VCaP (cell line): ENCODE results near the gene IL21R.

Experiments
- H3K27ac ChIP-seq: fragments of 450-650 bp; 2 replicates; pipeline ENCODE4 v1.5.1; 2017
- CTCF ChIP-seq: fragments of 450-650 bp; conservative IDR thresholded peaks from 2 replicates; pipeline ENCODE4 v1.5.1; 2017; ENCODE audit warnings: mild to moderate bottlenecking, moderate library complexity

IL21R gene

DNA sequence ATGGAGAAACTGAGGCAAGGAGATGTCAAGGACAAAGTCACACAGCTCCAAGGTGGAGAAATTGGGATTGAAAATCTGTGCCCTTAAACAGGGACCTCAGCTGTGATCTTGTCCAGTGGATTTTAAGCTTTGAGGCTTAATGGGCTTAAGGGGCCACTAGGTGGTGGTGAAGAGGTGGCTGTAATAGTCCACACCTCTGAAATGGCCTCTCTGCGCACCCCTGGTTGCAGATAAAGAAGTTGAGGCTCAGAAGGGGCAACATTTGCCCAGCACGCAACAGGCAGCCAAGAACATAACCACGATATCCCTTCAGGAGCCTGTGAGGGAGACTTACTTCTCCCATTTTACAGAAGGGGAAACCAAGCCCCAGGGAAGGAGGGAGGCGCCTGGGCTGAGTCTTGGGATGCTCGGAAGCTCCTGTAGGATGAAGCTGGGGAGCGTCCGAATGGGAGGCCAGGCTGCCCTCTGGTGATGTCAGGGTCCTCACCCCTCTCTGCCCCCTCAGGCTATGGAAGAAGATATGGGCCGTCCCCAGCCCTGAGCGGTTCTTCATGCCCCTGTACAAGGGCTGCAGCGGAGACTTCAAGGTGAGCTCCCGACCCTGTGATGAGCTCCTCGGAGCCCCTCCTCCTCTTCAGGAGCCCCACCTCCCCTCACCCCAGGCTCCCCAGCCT, 43.7 kb downstream of the IL21R start:
- TF ChIP-seq CTCF: no peak

GRCh38 chr16:27446721-27447120, 44.7 kb downstream of the IL21R start:
- no peak for TF ChIP-seq CTCF
- H3K27ac ChIP-seq: no peak overlapping the region

More for the DNA sequence above, 43.7 kb downstream of the IL21R start:
- no peak overlapping the region for H3K27ac ChIP-seq

- no peak for TF ChIP-seq CTCF
- H3K27ac ChIP-seq: no peak overlapping the region
Observed at GRCh38 chr16:27447301-27447700, 45.3 kb downstream of the IL21R start.

GRCh38 chr16:27448532-27449433, 46.8 kb downstream of the IL21R start:
- H3K27ac ChIP-seq: no peak overlapping the region
- TF ChIP-seq CTCF: no peak

DNA sequence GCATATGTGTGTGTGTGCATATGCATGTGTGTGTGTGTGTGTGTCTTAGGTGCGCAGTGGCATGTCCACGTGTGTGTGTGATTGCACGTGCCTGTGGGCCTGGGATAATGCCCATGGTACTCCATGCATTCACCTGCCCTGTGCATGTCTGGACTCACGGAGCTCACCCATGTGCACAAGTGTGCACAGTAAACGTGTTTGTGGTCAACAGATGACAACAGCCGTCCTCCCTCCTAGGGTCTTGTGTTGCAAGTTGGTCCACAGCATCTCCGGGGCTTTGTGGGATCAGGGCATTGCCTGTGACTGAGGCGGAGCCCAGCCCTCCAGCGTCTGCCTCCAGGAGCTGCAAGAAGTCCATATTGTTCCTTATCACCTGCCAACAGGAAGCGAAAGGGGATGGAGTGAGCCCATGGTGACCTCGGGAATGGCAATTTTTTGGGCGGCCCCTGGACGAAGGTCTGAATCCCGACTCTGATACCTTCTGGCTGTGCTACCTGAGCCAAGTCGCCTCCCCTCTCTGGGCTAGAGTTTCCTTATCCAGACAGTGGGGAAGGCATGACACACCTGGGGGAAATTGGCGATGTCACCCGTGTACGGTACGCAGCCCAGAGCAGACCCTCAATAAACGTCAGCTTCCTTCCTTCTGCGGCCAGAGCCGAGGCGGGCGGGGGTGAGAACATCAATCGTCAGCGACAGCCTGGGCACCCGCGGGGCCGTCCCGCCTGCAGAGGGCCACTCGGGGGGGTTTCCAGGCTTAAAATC, 47.6 kb downstream of the IL21R start:
- no peak overlapping the region for H3K27ac ChIP-seq
- no peak for TF ChIP-seq CTCF

DNA sequence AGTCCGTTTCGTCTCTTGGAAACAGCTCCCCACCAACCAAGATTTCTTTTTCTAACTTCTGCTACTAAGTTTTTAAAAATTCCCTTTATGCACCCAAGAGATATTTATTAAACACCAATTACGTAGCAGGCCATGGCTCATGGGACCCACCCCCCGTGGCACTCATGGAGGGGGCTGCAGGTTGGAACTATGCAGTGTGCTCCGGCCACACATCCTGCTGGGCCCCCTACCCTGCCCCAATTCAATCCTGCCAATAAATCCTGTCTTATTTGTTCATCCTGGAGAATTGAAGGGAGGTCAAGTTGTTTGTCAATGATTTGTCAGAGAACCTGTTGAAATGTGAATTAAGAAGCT, 48.2 kb downstream of the IL21R start:
- TF ChIP-seq CTCF: no peak
- H3K27ac ChIP-seq: no peak overlapping the region
